ENCODE measurements around the gene SLC6A2. TPM values are rescaled to one million over a fixed set of nuclear protein-coding genes. Genes with fewer than 3 reads are reported as not detected.
"Not testable (repeated sequence)": the region's sequence is repeated elsewhere in the genome, so short reads cannot be mapped to it uniquely, and the experiment has no call there.

Gene SLC6A2
- total RNA-seq, 1 donor from 2014 or later = not detected

- intact Hi-C loops (cut with DNase I) = no loop called here
- DNase-seq (no peak), ATAC-seq (no peak)
- H3K4me1 ChIP-seq = no peaks in the 10 kb centered on the region
- no peak overlapping the region for H3K27ac ChIP-seq
- H3K36me3 ChIP-seq = no peaks in the 10 kb centered on the region
- TF ChIP-seq CTCF (IDR thresholded peaks at IDR 0.05) = no peak
- H3K27me3 ChIP-seq = no peaks in the 10 kb centered on the region
- no peak overlapping the region for H3K4me3 ChIP-seq
- H3K9me3 ChIP-seq = no peaks in the 10 kb centered on the region
Observed at GRCh38 chr16:55747785-55748184, 92.0 kb downstream of the SLC6A2 start.

GRCh38 chr16:55752465-55753144, 96.8 kb downstream of the SLC6A2 start:
- H3K4me3 ChIP-seq; ATAC-seq; DNase-seq; H3K9me3 ChIP-seq; H3K27me3 ChIP-seq; intact Hi-C loops (cut with DNase I); H3K36me3 ChIP-seq; H3K4me1 ChIP-seq: not testable (repeated sequence)
- peak overlapping the region; percentile 66 for H3K27ac ChIP-seq

GRCh38 chr16:55753145-55753631, 97.4 kb downstream of the SLC6A2 start:
- DNase-seq; intact Hi-C loops (cut with DNase I); H3K36me3 ChIP-seq; H3K4me1 ChIP-seq; ATAC-seq; H3K27me3 ChIP-seq; H3K9me3 ChIP-seq; H3K4me3 ChIP-seq: not testable (repeated sequence)
- peak overlapping the region; percentile 66 for H3K27ac ChIP-seq

Other genes starting within 250 kb of the SLC6A2 start
- 353 TPM for gene MMP2, start 176.8 kb upstream of the SLC6A2 start, total RNA-seq
- gene LPCAT2, start 146.9 kb upstream of the SLC6A2 start, total RNA-seq = 32.8 TPM
- 0.67 TPM for gene CAPNS2, start 89.3 kb upstream of the SLC6A2 start, total RNA-seq
- gene CES1, start 177.1 kb downstream of the SLC6A2 start, total RNA-seq = 293 TPM
- gene CES5A, start 219.4 kb downstream of the SLC6A2 start, total RNA-seq = not detected